ENCODE measurements around the gene CDCP2. TPM values are rescaled to one million over a fixed set of nuclear protein-coding genes. Genes with fewer than 3 reads are reported as not detected.

The CDCP2 gene
- total and polyA plus RNA-seq, 12 donors, result 0.03 to 0.11 TPM; not detected in 10

- no peak for TF ChIP-seq CTCF (IDR thresholded peaks at IDR 0.05)
- ATAC-seq, result no peak
These were observed 16.4 kb downstream of the CDCP2 start for GRCh38 chr1:54136269-54136896.

GRCh38 chr1:54135436-54136120 is 17.2 kb downstream of the CDCP2 start:
- no peak for TF ChIP-seq CTCF (IDR thresholded peaks at IDR 0.05)
- intact Hi-C loops (cut with DNase I), result no loop called here
- Histone ChIP-seq H3K36me3 (no peaks in the 10 kb centered on the region), H3K4me3 (no peak overlapping the region), H3K27ac (no peak overlapping the region), H3K4me1 (peaks cover 0 to 6% (median 0%) of the 10 kb centered on the region in 9 donors), H3K9me3 (peaks cover 0 to 3% (median 0%) of the 10 kb centered on the region in 11 donors), H3K27me3 (no peaks in the 10 kb centered on the region)
- DNase-seq (no peak), ATAC-seq (no peak)
- 67 to 83% methylated on average over 5 of the region's 5 CpGs for WGBS, 2 donors

More at GRCh38 chr1:54136269-54136896, 16.4 kb downstream of the CDCP2 start:
- peaks cover 0 to 6% (median 0%) of the 10 kb centered on the region in 9 donors for H3K4me1 ChIP-seq
- 92 to 94% methylated on average over 17 of the region's 17 CpGs for WGBS, 2 donors
- no peaks in the 10 kb centered on the region for H3K27me3 ChIP-seq
- H3K4me3 ChIP-seq, result no peak overlapping the region
- peaks cover 0 to 3% (median 0%) of the 10 kb centered on the region in 11 donors for H3K9me3 ChIP-seq
- H3K36me3 ChIP-seq, result no peaks in the 10 kb centered on the region
- no peak for DNase-seq
- intact Hi-C loops (cut with DNase I), result no loop called here
- no peak overlapping the region for H3K27ac ChIP-seq

- no peak for TF ChIP-seq CTCF (IDR thresholded peaks at IDR 0.05)
- intact Hi-C loops (cut with DNase I), result no loop called here
- H3K4me3 ChIP-seq, result no peak overlapping the region
- no peaks in the 10 kb centered on the region for H3K36me3 ChIP-seq
- ATAC-seq (no peak), DNase-seq (no peak)
- H3K27ac ChIP-seq, result no peak overlapping the region
- WGBS, 2 donors, result 94% methylated on average over 6 of the region's 6 CpGs
- no peaks in the 10 kb centered on the region for H3K27me3 ChIP-seq
- H3K4me1 ChIP-seq, result peaks cover 0 to 6% (median 0%) of the 10 kb centered on the region in 9 donors
- peaks cover 0 to 3% (median 0%) of the 10 kb centered on the region in 11 donors for H3K9me3 ChIP-seq
These were observed 18.5 kb downstream of the CDCP2 start for GRCh38 chr1:54134295-54134694.

- WGBS, 2 donors, result 70 to 84% methylated on average over 2 of the region's 2 CpGs
- no peak for DNase-seq
These were observed 20.3 kb downstream of the CDCP2 start for GRCh38 chr1:54132495-54132894.

More at GRCh38 chr1:54132495-54132894, 20.3 kb downstream of the CDCP2 start:
- TF ChIP-seq CTCF (IDR thresholded peaks at IDR 0.05), result no peak
- no peak overlapping the region for H3K27ac ChIP-seq
- H3K27me3 ChIP-seq, result no peaks in the 10 kb centered on the region
- no peaks in the 10 kb centered on the region for H3K9me3 ChIP-seq
- intact Hi-C loops (cut with DNase I), result no loop called here
- H3K4me1 ChIP-seq, result no peaks in the 10 kb centered on the region
- no peak for ATAC-seq
- no peaks in the 10 kb centered on the region for H3K36me3 ChIP-seq
- H3K4me3 ChIP-seq, result no peak overlapping the region
